Lower lobe of right lung (tissue), 2 donors: ENCODE measurements around the gene TAF11. TPM values are rescaled to one million over a fixed set of nuclear protein-coding genes. Genes with fewer than 3 reads are reported as not detected.

ENCODE experiments used
- ATAC-seq, 2 donors: fragments of 200-7000 bp; cut with Tn5 transposase; one replicate each; pipeline ENCODE4 v1.9.1; 2020 to 2022; ENCODE audit warnings: mild to moderate bottlenecking in 2 of 2, moderate library complexity in 2 of 2
- DNase-seq: peaks from one replicate; pipeline ENCODE4 v3.0.0-alpha.2; 2020
- H3K27ac ChIP-seq: fragments of 200-600 bp; one replicate; pipeline ENCODE4 v1.8.0; 2022
- H3K27me3 ChIP-seq: fragments of 200-600 bp; one replicate; pipeline ENCODE4 v1.8.0; 2022; ENCODE audit warnings: low read depth
- H3K36me3 ChIP-seq: fragments of 200-600 bp; one replicate; pipeline ENCODE4 v1.8.0; 2022; ENCODE audit warnings: mild to moderate bottlenecking
- H3K4me1 ChIP-seq: fragments of 200-600 bp; one replicate; pipeline ENCODE4 v1.8.0; 2022
- H3K4me3 ChIP-seq: fragments of 200-600 bp; one replicate; pipeline ENCODE4 v1.8.0; 2022; ENCODE audit warnings: mild to moderate bottlenecking
- H3K9me3 ChIP-seq: fragments of 200-600 bp; one replicate; pipeline ENCODE4 v1.8.0; 2022
- CTCF ChIP-seq: fragments of 200-600 bp; IDR thresholded peaks from one replicate; pipeline ENCODE4 v1.8.0; 2022; ENCODE audit warnings: antibody characterized with exemption, mild to moderate bottlenecking
- intact Hi-C: fragments of 100-400 bp; cut with DNase I; formaldehyde crosslinking; loops from one replicate; pipeline ENCODE4 v1.11.0; 2022
- total RNA-seq: library from RNA; stranded (reverse); fragmentation: NEBNext Ultra II Directional; extraction: Animal tissue kit (Norgen Biotek cat#: 25700); gene quantifications from one replicate; pipeline ENCODE4 v1.2.1, GENCODE V29; 2021
- donor health status: DM: no; HTN: yes; CAD: no; lungs with severe emphysema.

TAF11 gene
- total RNA-seq, 1 donor from 2014 or later: 20.7 TPM

- no peak for DNase-seq
- H3K4me1 ChIP-seq: no peaks in the 10 kb centered on the region
- intact Hi-C loops: no loop called here
- H3K36me3 ChIP-seq: peaks cover 63% of the 10 kb centered on the region
- H3K9me3 ChIP-seq: no peaks in the 10 kb centered on the region
- H3K27me3 ChIP-seq: no peaks in the 10 kb centered on the region
- H3K4me3 ChIP-seq: no peak overlapping the region
- ATAC-seq: no peak
- H3K27ac ChIP-seq: no peak overlapping the region
- TF ChIP-seq CTCF: no peak
Measured at GRCh38 chr6:34832942-34833341, 54.9 kb downstream of the TAF11 start.

GRCh38 chr6:34829137-34829536 lies 58.7 kb downstream of the TAF11 start:
- ATAC-seq (no peak), DNase-seq (no peak)
- Histone ChIP-seq H3K27ac (no peak overlapping the region), H3K9me3 (no peaks in the 10 kb centered on the region), H3K27me3 (no peaks in the 10 kb centered on the region), H3K4me1 (no peaks in the 10 kb centered on the region), H3K4me3 (no peak overlapping the region), H3K36me3 (peaks cover 65% of the 10 kb centered on the region)
- intact Hi-C loops: no loop called here
- TF ChIP-seq CTCF: no peak

Other genes starting within 250 kb of the TAF11 start
- 90.3 TPM for gene ILRUN, start 191.3 kb downstream of the TAF11 start, total RNA-seq
- 61.6 TPM for gene SNRPC, start 130.5 kb downstream of the TAF11 start, total RNA-seq
- 14.1 TPM for gene BLTP3A, start 96.0 kb downstream of the TAF11 start, total RNA-seq
- 48.1 TPM for gene ANKS1A, start 1.2 kb upstream of the TAF11 start, total RNA-seq